ENCODE results near the gene CAD.

Gene CAD

GRCh38 chr2:27231921-27232320 lies 14.8 kb downstream of the CAD start:
- no peak for DNase-seq

GRCh38 chr2:27233341-27233740 lies 16.2 kb downstream of the CAD start:
- DNase-seq = no peak

GRCh38 chr2:27236136-27236535 lies 19.0 kb downstream of the CAD start:
- no peak for DNase-seq

- DNase-seq = no peak
Observed at GRCh38 chr2:27236626-27237025, 19.5 kb downstream of the CAD start.

GRCh38 chr2:27237341-27237945 lies 20.3 kb downstream of the CAD start:
- DNase-seq = no peak

- no peak for DNase-seq
Observed at GRCh38 chr2:27238976-27239375, 21.8 kb downstream of the CAD start.

- no peak for DNase-seq
Observed at GRCh38 chr2:27240406-27240805, 23.2 kb downstream of the CAD start.

GRCh38 chr2:27241761-27242613 lies 24.8 kb downstream of the CAD start:
- peak; percentile 22 for DNase-seq

GRCh38 chr2:27242614-27242951 lies 25.4 kb downstream of the CAD start:
- DNase-seq = no peak

GRCh38 chr2:27243391-27244130 lies 26.4 kb downstream of the CAD start:
- no peak for DNase-seq

- DNase-seq = no peak
Observed at GRCh38 chr2:27245116-27245515, 27.9 kb downstream of the CAD start.

- DNase-seq = no peak
Observed at GRCh38 chr2:27245626-27246025, 28.5 kb downstream of the CAD start.

- DNase-seq = no peak
Observed at GRCh38 chr2:27247893-27248292, 30.7 kb downstream of the CAD start.

GRCh38 chr2:27249159-27249890 lies 32.2 kb downstream of the CAD start:
- no peak for DNase-seq

- DNase-seq = peak; percentile 65
Observed at GRCh38 chr2:27249891-27250651, 32.9 kb downstream of the CAD start.

GRCh38 chr2:27250652-27251379 lies 33.6 kb downstream of the CAD start:
- no peak for DNase-seq

- no peak for DNase-seq
Observed at GRCh38 chr2:27251766-27252165, 34.6 kb downstream of the CAD start.

- no peak for DNase-seq
Observed at GRCh38 chr2:27255187-27255586, 38.0 kb downstream of the CAD start.

GRCh38 chr2:27255660-27256059 lies 38.5 kb downstream of the CAD start:
- no peak for DNase-seq

- DNase-seq = no peak
Observed at GRCh38 chr2:27256855-27257454, 39.8 kb downstream of the CAD start.

- DNase-seq = no peak
Observed at GRCh38 chr2:27258051-27258450, 40.9 kb downstream of the CAD start.
